Activated CD4-positive, alpha-beta T cell treated with anti-CD3 and anti-CD28 coated beads, Interleukin-2, amount 50 U/mL, for 24 hours (primary cell): ENCODE results near the gene MBD5.

Source experiments
- DNase-seq, 2 donors: peaks; one replicate each; pipeline ENCODE4 v3.0.0-alpha.2; 2020; ENCODE audit warnings: low read depth in 1 of 2, low spot score in 1 of 2

MBD5 gene

DNA sequence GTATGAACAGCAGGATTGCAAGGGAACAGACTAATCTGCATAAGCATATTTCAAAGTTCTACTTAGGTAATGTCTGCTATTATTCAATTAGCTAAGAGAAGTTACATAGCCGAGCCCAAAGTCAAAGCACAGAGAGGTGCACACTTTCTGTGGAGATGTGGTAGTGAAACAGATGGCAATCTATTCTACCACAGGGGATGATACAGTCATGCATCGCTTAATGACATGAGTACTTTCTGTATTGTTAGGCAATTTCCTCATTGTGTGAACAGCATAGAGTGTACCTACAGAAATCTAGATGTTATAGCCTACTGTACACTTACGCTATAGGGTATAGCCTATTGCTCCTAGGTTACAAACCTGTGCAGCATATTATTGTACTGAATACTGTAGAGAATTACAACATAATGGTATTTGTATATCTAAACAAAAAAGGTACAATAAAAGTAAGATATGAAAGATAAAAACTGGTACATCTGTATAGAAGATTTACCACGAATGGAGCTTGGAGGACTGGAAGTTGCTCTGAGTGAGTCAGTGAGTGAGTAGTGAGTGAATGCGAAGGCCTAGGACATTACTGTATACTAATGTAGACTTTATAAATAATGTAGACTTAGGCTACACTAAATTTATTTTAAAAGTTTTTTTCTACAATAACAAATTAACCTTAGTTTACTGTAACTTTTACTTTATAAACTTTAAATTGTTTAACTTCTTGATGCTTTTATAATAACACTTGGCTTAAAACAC, 197.6 kb downstream of the MBD5 start:
- no peak for DNase-seq

DNA sequence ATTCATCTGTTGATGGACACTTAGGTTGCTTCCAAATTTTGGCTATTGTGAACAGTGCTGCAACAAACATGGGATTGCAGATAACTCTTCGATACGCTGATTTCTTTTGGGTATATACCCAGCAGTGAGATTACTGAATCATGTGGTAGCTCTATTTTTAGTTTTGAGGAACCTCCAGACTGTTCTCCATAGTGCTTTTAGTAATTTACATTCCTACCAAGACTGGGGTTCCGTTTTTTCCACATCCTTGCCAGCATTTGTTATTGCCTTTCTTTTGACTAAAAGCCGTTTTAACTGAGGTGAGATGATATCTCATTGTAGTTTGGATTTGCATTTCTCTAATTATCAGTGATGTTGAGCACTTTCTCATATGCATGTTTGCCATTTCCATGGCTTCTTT, 200.3 kb downstream of the MBD5 start:
- DNase-seq: no peak

DNA sequence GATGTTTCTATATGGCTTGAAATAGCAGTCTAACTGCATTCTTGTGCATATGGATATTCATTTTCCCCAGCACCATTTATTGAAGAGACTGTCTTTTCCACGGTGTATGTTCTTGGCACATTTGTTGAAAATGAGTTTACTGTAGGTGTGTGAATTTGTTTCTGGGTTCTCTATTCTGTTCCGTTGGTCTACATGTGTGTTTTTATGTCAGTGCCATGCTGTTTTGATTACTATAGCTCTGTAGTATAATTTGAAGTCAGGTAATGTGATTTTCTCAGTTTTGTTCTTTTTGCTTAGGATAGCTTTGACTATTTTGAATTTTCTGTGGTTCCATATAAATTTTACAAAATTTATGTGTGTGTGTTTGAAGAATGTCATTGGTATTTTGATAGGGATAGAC, 201.0 kb downstream of the MBD5 start:
- no peak for DNase-seq

- no peak for DNase-seq
Observed at GRCh38 chr2:148231858-148232257, 211.0 kb downstream of the MBD5 start.

DNA sequence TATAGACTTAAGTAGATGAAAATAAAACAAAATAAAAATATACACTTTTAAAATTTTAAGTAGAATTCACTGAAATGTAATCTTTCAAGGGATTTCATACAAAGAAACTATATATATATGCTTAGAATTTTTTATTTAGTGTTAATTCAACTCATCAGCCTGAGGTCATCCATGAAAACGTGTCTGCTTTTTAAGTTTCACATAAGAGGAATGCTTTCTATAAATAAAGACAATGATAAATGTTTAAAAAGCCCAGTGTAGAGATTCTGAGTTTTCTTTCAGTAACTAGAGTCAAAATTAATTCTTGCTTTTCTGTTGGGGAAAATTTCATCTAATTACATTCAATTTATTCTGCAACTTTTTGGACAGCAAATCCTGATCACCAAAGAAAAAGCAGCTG, 213.3 kb downstream of the MBD5 start:
- DNase-seq: no peak

GRCh38 chr2:148237911-148238310, 217.0 kb downstream of the MBD5 start:
- no peak for DNase-seq

DNA sequence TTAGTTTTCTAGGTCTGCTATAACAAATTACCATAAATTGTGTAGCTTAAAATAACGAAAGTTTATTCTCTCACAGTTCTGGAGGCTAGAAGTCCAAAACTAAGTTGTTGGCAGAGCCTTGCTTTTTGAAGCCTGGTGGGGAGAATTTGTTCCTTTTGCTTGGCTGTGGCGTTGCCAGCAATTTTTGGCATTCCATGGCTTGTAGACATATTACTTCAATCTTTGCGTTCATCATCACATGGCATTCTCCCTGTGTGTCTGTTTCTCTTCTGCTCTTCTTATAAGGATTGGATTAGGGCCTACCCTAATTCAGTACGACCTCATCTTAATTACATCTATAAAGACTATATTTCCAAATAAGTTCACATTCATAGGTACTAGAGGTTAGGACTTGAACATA, 217.7 kb downstream of the MBD5 start:
- no peak for DNase-seq

DNA sequence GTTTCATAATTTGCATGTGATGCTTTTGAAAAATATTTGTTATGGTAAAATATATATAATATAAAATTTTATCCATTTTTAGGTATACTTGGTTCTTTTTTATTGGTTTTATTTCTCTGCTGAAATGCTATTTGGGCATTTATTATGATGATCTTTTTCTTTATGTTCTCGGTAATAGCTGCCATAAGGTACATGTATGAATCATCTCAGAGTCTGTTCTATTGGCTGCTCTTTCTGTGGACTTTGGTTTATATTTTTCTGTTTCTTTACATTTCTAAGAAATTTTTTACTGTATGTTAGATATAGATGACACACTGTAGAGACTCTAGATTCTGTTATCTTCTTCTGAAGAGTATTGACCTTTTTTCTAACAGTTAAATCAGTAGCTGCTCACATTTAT, 219.9 kb downstream of the MBD5 start:
- no peak for DNase-seq

- DNase-seq: no peak
Observed at GRCh38 chr2:148244593-148245292, 223.9 kb downstream of the MBD5 start.

- no peak for DNase-seq
Observed at GRCh38 chr2:148251993-148252392, 231.1 kb downstream of the MBD5 start.

DNA sequence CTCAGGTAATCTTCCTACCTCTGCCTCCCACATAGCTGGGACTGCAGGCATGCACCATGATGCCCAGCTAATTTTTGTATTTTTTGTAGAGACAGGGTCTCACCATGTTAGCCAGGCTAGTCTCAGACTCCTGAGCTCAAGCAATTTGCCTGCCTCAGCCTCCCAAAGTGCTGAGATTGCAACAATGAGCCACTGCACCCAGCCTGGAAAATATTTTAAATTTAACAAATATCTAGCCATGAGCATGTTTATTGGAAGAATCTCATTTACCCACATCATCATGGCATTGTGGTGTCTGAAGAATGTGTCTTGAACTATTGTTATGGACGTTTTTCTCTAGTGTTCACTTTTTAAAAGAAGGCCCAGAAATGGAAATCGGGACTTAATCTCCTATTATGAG, 231.8 kb downstream of the MBD5 start:
- no peak for DNase-seq

DNA sequence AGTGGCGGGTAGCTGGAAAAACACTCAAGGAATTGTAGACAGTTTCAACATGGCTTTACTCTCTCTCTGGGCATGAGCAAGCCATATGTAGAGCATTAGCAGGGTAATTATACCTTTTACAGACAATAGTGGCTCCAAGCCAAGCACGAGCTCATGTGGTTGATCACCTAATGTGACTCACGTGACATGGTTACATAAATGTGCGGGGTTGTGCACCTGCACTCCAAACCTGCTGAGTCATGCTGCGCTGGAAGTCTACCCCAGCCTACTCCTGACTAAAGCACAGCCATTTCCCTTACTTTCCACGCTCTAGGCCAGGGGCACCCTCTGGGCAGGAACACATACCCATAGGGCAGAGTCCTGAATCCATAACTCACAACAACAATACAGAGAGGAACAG, 232.8 kb downstream of the MBD5 start:
- no peak for DNase-seq

DNA sequence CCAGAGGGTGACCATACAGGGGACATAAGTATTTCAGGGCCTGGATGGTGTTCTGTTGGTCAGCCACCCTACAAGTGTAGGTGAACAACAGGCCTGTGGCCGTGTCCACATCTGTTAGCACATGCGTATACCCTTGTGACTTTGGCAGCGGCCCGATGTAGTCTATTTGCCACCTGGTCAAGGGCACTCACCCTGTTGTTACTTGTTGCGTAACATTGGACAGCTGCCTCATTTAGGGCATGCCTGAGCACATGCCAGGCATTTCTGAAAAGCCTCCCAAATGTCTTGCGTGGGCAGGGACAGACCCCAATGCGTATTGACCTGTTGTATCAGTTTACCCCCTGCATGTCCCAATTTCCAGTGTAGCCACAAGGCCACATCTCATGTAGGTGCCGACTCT, 235.0 kb downstream of the MBD5 start:
- no peak for DNase-seq

- no peak for DNase-seq
Observed at GRCh38 chr2:148257276-148257675, 236.4 kb downstream of the MBD5 start.

DNA sequence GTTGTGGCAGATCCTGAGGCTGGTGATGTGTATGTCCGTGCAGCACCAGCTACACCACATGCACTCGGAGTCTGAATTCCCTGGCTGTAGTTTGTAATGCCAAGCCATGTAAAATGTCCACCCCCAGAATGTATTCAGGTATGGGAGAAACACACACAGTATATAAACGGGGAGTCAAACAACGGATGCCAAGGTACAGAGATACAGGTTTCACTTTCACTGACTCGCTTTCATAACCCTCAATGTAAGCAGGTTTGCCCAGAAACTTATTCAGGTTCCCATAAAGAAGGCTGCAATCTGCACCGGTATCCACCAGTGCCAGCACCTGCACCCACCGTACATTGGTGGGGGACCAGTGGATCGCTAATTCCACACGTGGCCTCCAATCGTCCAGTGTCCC, 237.2 kb downstream of the MBD5 start:
- DNase-seq: no peak

- DNase-seq: no peak
Observed at GRCh38 chr2:148259674-148260073, 238.8 kb downstream of the MBD5 start.

GRCh38 chr2:148263890-148264289, 243.0 kb downstream of the MBD5 start:
- no peak for DNase-seq

- DNase-seq: no peak
Observed at GRCh38 chr2:148273158-148273691, 252.3 kb downstream of the MBD5 start.

GRCh38 chr2:148279216-148279615, 258.3 kb downstream of the MBD5 start:
- DNase-seq: no peak

DNA sequence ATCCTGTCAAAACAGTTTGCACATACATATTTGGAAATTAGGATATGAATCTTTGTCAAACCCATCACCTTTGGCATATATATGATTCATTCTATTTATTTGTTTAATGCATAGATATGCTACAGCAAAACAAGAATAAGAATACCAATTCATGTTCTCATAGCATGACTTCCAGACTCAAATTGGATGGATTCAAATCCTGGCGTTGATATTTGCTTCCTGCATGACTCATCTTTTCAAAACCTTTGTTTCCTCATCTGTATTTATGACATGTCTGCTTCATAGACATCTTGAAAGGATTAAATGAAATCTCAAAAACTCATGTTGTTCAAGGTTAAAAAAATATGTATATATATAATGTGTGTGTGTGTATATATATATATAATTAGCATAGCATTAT, 261.3 kb downstream of the MBD5 start:
- no peak for DNase-seq

DNA sequence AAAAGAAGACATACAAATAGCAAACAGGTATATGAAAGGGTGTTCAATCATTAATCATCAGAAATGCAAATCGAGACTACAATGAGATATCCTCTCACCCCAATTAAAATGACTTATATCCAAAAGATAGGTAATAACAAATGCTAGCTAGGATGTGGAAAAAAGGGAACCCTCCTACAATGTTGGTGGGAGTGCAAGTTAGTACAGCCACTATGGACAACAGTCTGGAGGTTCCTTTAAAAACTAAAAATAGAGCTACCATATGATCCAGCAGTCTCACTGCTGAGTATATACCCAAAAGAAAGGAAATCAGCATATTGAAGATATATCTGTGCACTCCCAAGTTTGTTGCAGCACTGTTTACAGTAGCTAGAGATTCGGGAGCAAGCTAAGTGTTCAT, 271.5 kb downstream of the MBD5 start:
- no peak for DNase-seq

DNA sequence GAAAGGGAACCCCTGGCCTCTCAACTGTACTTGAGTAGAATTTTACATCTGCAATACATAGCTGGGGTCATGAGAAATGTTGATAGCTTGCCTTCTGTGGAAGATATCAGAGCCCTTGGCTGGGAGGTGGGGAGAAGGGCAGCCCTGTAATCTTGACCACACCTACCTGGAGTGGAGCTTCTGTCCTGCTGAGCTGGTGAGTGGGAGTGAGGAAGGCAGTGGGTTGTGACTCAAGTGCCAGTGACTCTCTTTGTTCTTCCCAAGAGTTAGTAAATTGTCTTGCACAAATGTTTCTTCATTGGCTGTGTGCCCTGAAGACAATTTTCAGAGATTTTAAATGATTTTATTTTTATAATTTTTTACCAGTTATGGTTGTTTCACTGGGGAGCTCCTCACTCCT, 277.3 kb downstream of the MBD5 start:
- DNase-seq: no peak

GRCh38 chr2:148299616-148300015, 278.7 kb downstream of the MBD5 start:
- no peak for DNase-seq
